K562 (cell line): ENCODE results near the gene EEF2K. TPM values are rescaled to one million over a fixed set of nuclear protein-coding genes. Genes with fewer than 3 reads are reported as not detected.
A peak's percentile ranks its signal among the peaks of the same experiment; 100 is the strongest.

Source experiments
- ATF1 ChIP-seq, 2 experiments: fragments of 450-650 bp in 1 of 2; IDR thresholded peaks; 2 replicates each; pipeline ENCODE4 v1.6.1; 2016; ENCODE audit warnings: missing compliant biosample characterization in 1 of 2, missing genetic modification characterization in 1 of 2
- BRD9 ChIP-seq: fragments of 450-650 bp; IDR thresholded peaks from 2 replicates; pipeline ENCODE4 v1.6.1; 2018; ENCODE audit warnings: low read depth; ENCODE audit not compliant: partially characterized antibody
- CTBP1 ChIP-seq: fragments of 450-650 bp; IDR thresholded peaks from 2 replicates; pipeline ENCODE4 v1.6.1; 2016; ENCODE audit warnings: borderline replicate concordance
- GABPB1 ChIP-seq: sonication (generic); formaldehyde crosslinking; IDR thresholded peaks from 2 replicates; pipeline ENCODE4 v1.8.0; 2022; ENCODE audit warnings: mild to moderate bottlenecking, missing genetic modification reagents
- GATAD2B ChIP-seq: fragments of 450-650 bp; IDR thresholded peaks from 2 replicates; pipeline ENCODE4 v1.6.1; 2017; ENCODE audit warnings: mild to moderate bottlenecking, borderline replicate concordance
- HOXB6 ChIP-seq: fragments of 250-450 bp; sonication (Bioruptor Pico); IDR thresholded peaks from 2 replicates; pipeline ENCODE4 v1.5.1; 2022; ENCODE audit warnings: mild to moderate bottlenecking, borderline replicate concordance
- KLF13 ChIP-seq: fragments of 450-650 bp; IDR thresholded peaks from 2 replicates; pipeline ENCODE4 v1.6.1; 2016; ENCODE audit warnings: missing genetic modification characterization, low read depth, mild to moderate bottlenecking, missing compliant biosample characterization, moderate library complexity, borderline replicate concordance
- MGA ChIP-seq: fragments of 450-650 bp; IDR thresholded peaks from 2 replicates; pipeline ENCODE4 v1.6.1; 2016; ENCODE audit warnings: mild to moderate bottlenecking, moderate library complexity
- MTA3 ChIP-seq: fragments of 450-650 bp; formaldehyde crosslinking; IDR thresholded peaks from 2 replicates; pipeline ENCODE4 v1.6.1; 2017; ENCODE audit warnings: mild to moderate bottlenecking, borderline replicate concordance
- NCOA4 ChIP-seq: fragments of 450-650 bp; IDR thresholded peaks from 2 replicates; pipeline ENCODE4 v1.6.1; 2018; ENCODE audit warnings: mild to moderate bottlenecking; ENCODE audit not compliant: partially characterized antibody
- NELFE ChIP-seq: IDR thresholded peaks from 2 replicates; pipeline ENCODE4 v1.6.1; 2011; ENCODE audit warnings: mild to moderate bottlenecking; ENCODE audit not compliant: insufficient read depth, insufficient read length
- NEUROD1 ChIP-seq: fragments of 150-350 bp; IDR thresholded peaks from 2 replicates; pipeline ENCODE4 v1.6.1; 2014; ENCODE audit warnings: borderline replicate concordance, low read length, low read depth; ENCODE audit not compliant: partially characterized antibody
- TAF7 ChIP-seq: fragments of 450-650 bp; IDR thresholded peaks from 2 replicates; pipeline ENCODE4 v1.6.1; 2016; ENCODE audit warnings: missing genetic modification characterization, missing compliant biosample characterization
- TEAD1 ChIP-seq, 2 experiments: fragments of 450-650 bp in 1 of 2; sonication (generic) in 1 of 2; formaldehyde crosslinking; IDR thresholded peaks; 2 replicates each; pipeline versions ENCODE4 v1.4.0 to v1.8.0; 2020 to 2022; ENCODE audit warnings: mild to moderate bottlenecking in 2 of 2, missing genetic modification reagents in 1 of 2
- ZNF146 ChIP-seq: IDR thresholded peaks from one replicate; pipeline ENCODE4 v1.6.1; 2018; ENCODE audit warnings: missing compliant biosample characterization; ENCODE audit not compliant: unreplicated experiment
- ZNF316 ChIP-seq: fragments of 450-650 bp; IDR thresholded peaks from 2 replicates; pipeline ENCODE4 v1.6.1; 2016
- ZNF644 ChIP-seq: fragments of 200-800 bp; sonication (Bioruptor generic); IDR thresholded peaks from 2 replicates; pipeline ENCODE4 v1.6.1; 2016; ENCODE audit warnings: low read depth, missing genetic modification characterization, missing compliant biosample characterization
- polyA plus RNA-seq, 8 experiments: library from polyadenylated mRNA; depleted of rRNA in 4 of 8; stranded (reverse) in 5 of 8; unstranded in 3 of 8; fragments of >200 nt; fragmentation: Nextera tagmentation in 2 of 8; fragmentation: Illumina TruSeq in 1 of 8; extraction: Ambion mirVana in 2 of 8; extraction: Trizol in 1 of 8; gene quantifications; 2 replicates each; pipeline versions ENCODE4 v1.2.1 to v1.2.3, GENCODE V29; 2011 to 2014; ENCODE audit warnings: inconsistent platforms in 1 of 8, missing spikeins in 1 of 8
- total RNA-seq, 7 experiments: library from RNA; depleted of rRNA in 6 of 7; stranded (reverse); fragments of >200 nt in 6 of 7; fragmentation: Illumina TruSeq in 2 of 7; extraction: Trizol in 2 of 7; gene quantifications; 2 replicates each; pipeline versions ENCODE4 v1.2.1 to v1.2.3, GENCODE V29; 2011 to 2021; ENCODE audit warnings: low replicate concordance in 1 of 7

The EEF2K gene
- total and polyA plus RNA-seq, 9 of the 15 experiments (the other 6 are each of a cell fraction or from before 2014, with no cell fraction given): 3.0 to 35.2 (median 12.2) TPM

- TF ChIP-seq MTA3 (peak; percentile 95), ATF1 (CRISPR knock-in tag; IDR thresholded peaks at IDR 0.05) (no peak), ATF1 (tag; IDR thresholded peaks at IDR 0.05) (peak; percentile 96), TAF7 (tag) (no peak), NCOA4 (no peak), GATAD2B (0 out of 2 replicates have a peak, but pooled peaks have one; percentile 18), HOXB6 (CRISPR knock-in tag) (no peak; the same call in 1 of the 2 replicates), ZNF316 (peak; percentile 48), ZNF644 (tag) (peak; percentile 63; the same call in 1 of the 2 replicates), NEUROD1 (no peak), TEAD1 (CRISPR knock-in tag; IDR thresholded peaks at IDR 0.05) (peak in 1 of 2 experiments; percentile 62; a peak in 1 of 4 replicates), GABPB1 (peak; percentile 33; the same call in 1 of the 2 replicates), CTBP1 (peak; percentile 77), BRD9 (peak; percentile 69), NELFE (no peak), MGA (no peak), ZNF146 (no peak), KLF13 (peak; percentile 67; the same call in 1 of the 2 replicates)
Observed at GRCh38 chr16:22297871-22298733, 92.0 kb downstream of the EEF2K start (continued).
